Tibial nerve (tissue), 4 donors: ENCODE measurements around the gene SNX11. TPM values are rescaled to one million over a fixed set of nuclear protein-coding genes. Genes with fewer than 3 reads are reported as not detected.

Experiments used
- DNase-seq, 2 donors: peaks; one replicate each; pipeline ENCODE4 v3.0.0-alpha.2; 2019; ENCODE audit warnings: low spot score in 2 of 2
- H3K27ac ChIP-seq, 4 donors: fragments of 200-600 bp; sonication (generic) in 3 of 4; one replicate each; pipeline ENCODE4 v1.5.1; 2017 to 2019; ENCODE audit warnings: mild to moderate bottlenecking in 1 of 4
- H3K27me3 ChIP-seq, 2 donors: fragments of 200-600 bp; sonication (generic) in 1 of 2; one replicate each; pipeline versions ENCODE4 v1.5.1 to v1.6.0; 2017 to 2019
- H3K36me3 ChIP-seq, 3 donors: fragments of 200-600 bp; sonication (generic); one replicate each; pipeline ENCODE4 v1.5.1; 2018 to 2019
- H3K4me1 ChIP-seq, 4 donors: fragments of 200-600 bp; sonication (generic) in 3 of 4; one replicate each; pipeline ENCODE4 v1.5.1; 2017 to 2019
- H3K4me3 ChIP-seq, 4 donors: fragments of 200-600 bp; sonication (generic) in 3 of 4; one replicate each; pipeline ENCODE4 v1.5.1; 2017 to 2019; ENCODE audit warnings: mild to moderate bottlenecking in 1 of 4, moderate library complexity in 1 of 4
- H3K9me3 ChIP-seq, 4 donors: fragments of 200-600 bp; sonication (generic) in 3 of 4; one replicate each; pipeline ENCODE4 v1.5.1; 2017 to 2019
- CTCF ChIP-seq, 5 experiments: fragments of 200-600 bp in 3 of 5; fragments of 450-650 bp in 2 of 5; sonication (generic) in 3 of 5; IDR thresholded peaks; one replicate each; pipeline ENCODE4 v1.5.1; 2016 to 2019; ENCODE audit warnings: antibody characterized with exemption in 5 of 5, mild to moderate bottlenecking in 3 of 5, moderate library complexity in 2 of 5
- EP300 ChIP-seq, 2 donors: sonication (generic); formaldehyde crosslinking; IDR thresholded peaks; one replicate each; pipeline ENCODE4 v1.6.1; 2017; ENCODE audit warnings: antibody characterized with exemption in 2 of 2, mild to moderate bottlenecking in 1 of 2
- POLR2A ChIP-seq, 2 donors: fragments of 450-650 bp; IDR thresholded peaks; one replicate each; pipeline ENCODE4 v1.6.1; 2017; ENCODE audit warnings: antibody characterized with exemption in 2 of 2, mild to moderate bottlenecking in 2 of 2, moderate library complexity in 2 of 2
- WGBS, 2 donors: methylation state at CpG; one replicate each; pipeline ENCODE4 v1.1.5; 2018; 5-methylcytosine and 5-hydroxymethylcytosine counted together
- total RNA-seq, 4 donors: library from RNA; depleted of rRNA; stranded (reverse); fragments of >200 nt; gene quantifications; one replicate each; pipeline ENCODE4 v1.1.0, GENCODE V29; 2016

The SNX11 gene
- total RNA-seq, 4 donors from 2014 or later = 10.0 to 17.2 (median 16.2) TPM

GRCh38 chr17:48102798-48103715 is 4.5 kb upstream of the SNX11 start:
- Histone ChIP-seq H3K36me3 (no peaks in the 10 kb centered on the region), H3K4me1 (peaks cover 0 to 33% (median 6%) of the 10 kb centered on the region in 4 donors), H3K27me3 (no peaks in the 10 kb centered on the region), H3K27ac (no peak overlapping the region), H3K9me3 (no peaks in the 10 kb centered on the region), H3K4me3 (no peak overlapping the region)
- DNase-seq = no peak
- no peak for TF ChIP-seq CTCF (IDR thresholded peaks at IDR 0.05)
- no peak for TF ChIP-seq EP300 (IDR thresholded peaks at IDR 0.05)
- TF ChIP-seq POLR2A (IDR thresholded peaks at IDR 0.05) = no peak
- 79 to 82% methylated on average over 14 of the region's 14 CpGs for WGBS, 2 donors

- TF ChIP-seq CTCF (IDR thresholded peaks at IDR 0.05) (no peak), EP300 (IDR thresholded peaks at IDR 0.05) (no peak), POLR2A (IDR thresholded peaks at IDR 0.05) (no peak)
- 87 to 88% methylated on average over 7 of the region's 7 CpGs for WGBS, 2 donors
- Histone ChIP-seq H3K4me3 (no peak overlapping the region), H3K27me3 (no peaks in the 10 kb centered on the region), H3K4me1 (peaks cover 0 to 36% (median 18%) of the 10 kb centered on the region in 4 donors), H3K36me3 (no peaks in the 10 kb centered on the region), H3K9me3 (no peaks in the 10 kb centered on the region), H3K27ac (no peak overlapping the region)
- DNase-seq = no peak
Observed at GRCh38 chr17:48104440-48104839, 3.1 kb upstream of the SNX11 start.

GRCh38 chr17:48106802-48107136 is 797 bp upstream of the SNX11 start:
- Histone ChIP-seq H3K9me3 (no peaks in the 10 kb centered on the region), H3K27me3 (no peaks in the 10 kb centered on the region), H3K4me1 (peaks cover 0 to 40% (median 15%) of the 10 kb centered on the region in 4 donors), H3K4me3 (peak overlapping the region; percentile 57 to 92 (median 77)), H3K27ac (peak overlapping the region; percentile 85 to 97 (median 94)), H3K36me3 (no peaks in the 10 kb centered on the region)
- TF ChIP-seq CTCF (IDR thresholded peaks at IDR 0.05) (no peak), EP300 (IDR thresholded peaks at IDR 0.05) (no peak)
- no peak for DNase-seq
- WGBS, 2 donors = 51 to 57% methylated on average over 13 of the region's 13 CpGs

GRCh38 chr17:48110761-48111160 is 3.2 kb downstream of the SNX11 start:
- Histone ChIP-seq H3K4me3 (no peak overlapping the region), H3K4me1 (peaks cover 0 to 38% (median 17%) of the 10 kb centered on the region in 4 donors), H3K27me3 (no peaks in the 10 kb centered on the region), H3K36me3 (peaks cover 0 to 28% (median 0%) of the 10 kb centered on the region in 3 donors), H3K9me3 (no peaks in the 10 kb centered on the region), H3K27ac (no peak overlapping the region)
- TF ChIP-seq EP300 (IDR thresholded peaks at IDR 0.05) = no peak
- no peak for TF ChIP-seq CTCF (IDR thresholded peaks at IDR 0.05)
- TF ChIP-seq POLR2A (IDR thresholded peaks at IDR 0.05) = no peak
- WGBS, 2 donors = 80 to 87% methylated on average over 9 of the region's 9 CpGs
- DNase-seq = no peak

- Histone ChIP-seq H3K27me3 (no peaks in the 10 kb centered on the region), H3K36me3 (peaks cover 0 to 40% (median 0%) of the 10 kb centered on the region in 3 donors), H3K4me3 (no peak overlapping the region), H3K9me3 (no peaks in the 10 kb centered on the region), H3K4me1 (peaks cover 0 to 35% (median 17%) of the 10 kb centered on the region in 4 donors), H3K27ac (no peak overlapping the region)
- WGBS, 2 donors = 83 to 90% methylated on average over 2 of the region's 2 CpGs
- TF ChIP-seq CTCF (IDR thresholded peaks at IDR 0.05) (no peak), EP300 (IDR thresholded peaks at IDR 0.05) (no peak), POLR2A (IDR thresholded peaks at IDR 0.05) (no peak)
- no peak for DNase-seq
Observed at GRCh38 chr17:48111937-48112241, 4.3 kb downstream of the SNX11 start.
